ENCODE measurements around the gene KLHDC9. TPM values are rescaled to one million over a fixed set of nuclear protein-coding genes. Genes with fewer than 3 reads are reported as not detected.

KLHDC9 gene
- total and polyA plus RNA-seq, 2 of the 13 experiments (the other 11 are each of a cell fraction or from before 2014, with no cell fraction given) = 2.9 TPM

- 0 out of 2 replicates have a peak, but pooled peaks have one; percentile 1 for TF ChIP-seq ZNF292 (CRISPR knock-in tag; IDR thresholded peaks at IDR 0.05; ENCODE audit: borderline replicate concordance, low read depth)
- TF ChIP-seq ZNF746 (CRISPR knock-in tag; IDR thresholded peaks at IDR 0.05) = no peak
- TF ChIP-seq ZNF232 (CRISPR knock-in tag; IDR thresholded peaks at IDR 0.05; ENCODE audit: borderline replicate concordance) = 0 out of 2 replicates have a peak, but pooled peaks have one; percentile 22
- 0 out of 2 replicates have a peak, but pooled peaks have one; percentile 19 for TF ChIP-seq ZNF691 (CRISPR knock-in tag; IDR thresholded peaks at IDR 0.05; ENCODE audit: borderline replicate concordance, low read depth)
- no peak for TF ChIP-seq ZNF580 (CRISPR knock-in tag; IDR thresholded peaks at IDR 0.05; ENCODE audit: borderline replicate concordance, low read depth)
- TF ChIP-seq SIX4 (CRISPR knock-in tag; IDR thresholded peaks at IDR 0.05) = no peak
- no peak for TF ChIP-seq NR2F6 (IDR thresholded peaks at IDR 0.05)
- no peak; the same call in 1 of the 2 replicates for TF ChIP-seq NR2F6 (CRISPR knock-in tag; IDR thresholded peaks at IDR 0.05)
- 0 out of 2 replicates have a peak, but pooled peaks have one; percentile 37 for TF ChIP-seq ZNF605 (CRISPR knock-in tag; IDR thresholded peaks at IDR 0.05)
- 0 out of 2 replicates have a peak, but pooled peaks have one; percentile 39 for TF ChIP-seq ZNF383 (CRISPR knock-in tag; IDR thresholded peaks at IDR 0.05; ENCODE audit: borderline replicate concordance)
- TF ChIP-seq RNF219 (CRISPR knock-in tag; IDR thresholded peaks at IDR 0.05) = no peak
- peak; percentile 80 for TF ChIP-seq CTCF (CRISPR knock-in tag; IDR thresholded peaks at IDR 0.05)
- peak; percentile 68 for TF ChIP-seq STAG1 (CRISPR knock-in tag; IDR thresholded peaks at IDR 0.05)
- no peak for TF ChIP-seq GPN1 (CRISPR knock-in tag; IDR thresholded peaks at IDR 0.05; ENCODE audit: borderline replicate concordance)
- 0 out of 2 replicates have a peak, but pooled peaks have one; percentile 15 for TF ChIP-seq IRF2 (CRISPR knock-in tag; IDR thresholded peaks at IDR 0.05)
- no peak for TF ChIP-seq ZNF333 (CRISPR knock-in tag; IDR thresholded peaks at IDR 0.05; ENCODE audit: borderline replicate concordance)
- TF ChIP-seq FOXA1 (IDR thresholded peaks at IDR 0.05) = no peak
- 0 out of 2 replicates have a peak, but pooled peaks have one; percentile 40 for TF ChIP-seq FOXA1 (CRISPR knock-in tag; IDR thresholded peaks at IDR 0.05)
- 0 out of 2 replicates have a peak, but pooled peaks have one; percentile 59 for TF ChIP-seq SMAD1 (CRISPR knock-in tag; IDR thresholded peaks at IDR 0.05; ENCODE audit: borderline replicate concordance, low read depth)
- TF ChIP-seq HHEX (CRISPR knock-in tag; IDR thresholded peaks at IDR 0.05) = no peak
- TF ChIP-seq MYC (CRISPR knock-in tag; IDR thresholded peaks at IDR 0.05; ENCODE audit: borderline replicate concordance) = peak; percentile 23; the same call in 1 of the 2 replicates
- peak; percentile 67 for TF ChIP-seq RAD21 (CRISPR knock-in tag; IDR thresholded peaks at IDR 0.05)
- 0 out of 2 replicates have a peak, but pooled peaks have one; percentile 17 for TF ChIP-seq HDAC1 (CRISPR knock-in tag; IDR thresholded peaks at IDR 0.05)
- TF ChIP-seq UBTF (CRISPR knock-in tag; IDR thresholded peaks at IDR 0.05) = peak; percentile 20; the same call in 1 of the 2 replicates
- no peak for TF ChIP-seq U2AF2 (IDR thresholded peaks at IDR 0.05; ENCODE audit: low read depth, low read length)
Observed at GRCh38 chr1:161071886-161072371, 26.2 kb upstream of the KLHDC9 start (continued).

Data from HepG2 (cell line).